NCI-H1048 (cell line): Measurements from ENCODE around the gene F10.

Experiments used
- DNase-seq: peaks from one replicate; lab custom pipeline; 2025; lab: John Stamatoyannopoulos, UW

The F10 gene

DNA sequence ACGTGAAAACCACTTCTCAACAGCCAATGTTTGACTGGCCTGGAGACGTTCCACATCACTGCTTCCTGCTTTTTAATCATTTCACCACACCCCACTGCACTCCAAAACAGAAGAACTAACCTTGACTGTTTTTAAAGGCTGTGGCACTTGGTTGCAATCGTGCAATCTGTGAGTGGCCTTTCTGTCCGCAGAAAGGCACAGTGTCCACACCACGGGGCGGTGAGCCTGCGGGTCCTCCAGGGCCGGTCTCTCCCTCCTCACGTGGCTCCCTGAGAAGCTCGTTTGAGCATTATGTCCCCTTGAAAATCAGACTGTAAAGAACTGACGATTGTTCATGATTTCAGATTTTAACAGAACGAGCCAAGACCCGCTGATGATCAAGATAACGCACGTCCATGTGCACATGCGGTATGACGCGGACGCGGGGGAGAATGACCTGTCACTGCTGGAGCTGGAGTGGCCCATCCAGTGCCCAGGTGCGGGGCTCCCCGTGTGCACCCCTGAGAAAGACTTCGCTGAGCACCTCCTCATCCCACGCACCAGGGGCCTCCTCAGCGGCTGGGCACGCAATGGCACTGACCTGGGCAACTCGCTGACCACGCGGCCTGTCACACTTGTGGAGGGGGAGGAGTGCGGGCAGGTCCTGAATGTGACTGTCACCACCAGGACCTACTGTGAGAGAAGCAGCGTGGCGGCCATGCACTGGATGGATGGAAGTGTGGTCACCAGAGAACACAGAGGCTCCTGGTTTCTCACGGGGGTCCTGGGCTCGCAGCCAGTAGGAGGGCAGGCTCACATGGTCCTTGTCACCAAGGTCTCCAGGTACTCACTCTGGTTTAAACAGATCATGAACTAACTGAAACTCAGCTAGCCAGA lies 48.9 kb downstream of the F10 start:
- no peak for DNase-seq

DNA sequence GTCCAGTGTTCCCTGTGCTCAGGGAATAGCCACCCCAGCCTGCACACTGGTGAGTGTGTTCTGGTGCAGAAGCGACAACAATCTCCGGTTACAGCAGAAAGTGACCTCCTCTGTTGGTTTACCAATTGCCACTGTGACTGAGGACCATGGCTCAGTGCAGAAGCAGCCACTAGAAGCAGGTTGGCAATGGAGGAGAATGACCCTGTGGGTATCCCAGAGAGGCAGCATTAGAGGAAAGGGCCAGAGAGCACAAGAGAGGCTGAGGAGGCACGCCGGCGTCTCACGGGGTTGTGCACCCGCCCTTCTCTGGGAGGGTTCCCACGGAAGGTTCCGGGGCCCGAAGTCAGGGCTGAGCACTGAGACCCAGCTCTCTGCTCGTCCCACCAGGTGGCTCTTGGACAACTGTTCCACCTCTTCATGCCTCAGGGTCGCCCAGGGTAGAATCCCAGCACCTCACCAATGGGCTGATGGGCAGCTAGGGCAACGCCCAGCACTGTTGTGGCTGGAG lies 49.9 kb downstream of the F10 start:
- no peak for DNase-seq

DNA sequence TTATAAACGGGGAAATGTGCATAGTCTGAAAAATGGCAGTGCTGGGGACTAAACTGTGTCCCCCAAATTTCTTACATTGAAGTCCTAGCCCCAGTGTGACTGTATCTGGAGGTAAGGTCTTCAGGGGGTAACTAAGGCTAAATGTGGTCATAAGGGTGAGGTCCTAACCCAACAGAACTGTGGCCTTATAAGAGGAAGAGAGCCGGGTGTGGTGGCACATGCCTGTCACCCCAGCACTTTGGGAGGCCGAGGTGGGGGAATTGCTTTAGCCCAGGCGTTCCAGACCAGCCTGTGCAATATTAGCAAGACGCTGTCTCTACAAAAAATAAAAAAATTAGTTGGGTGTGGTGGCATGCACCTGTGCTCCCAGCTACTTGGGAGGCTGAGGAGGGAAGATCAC lies 53.7 kb downstream of the F10 start:
- no peak for DNase-seq

- DNase-seq: no peak
Observed at GRCh38 chr13:113176822-113177221, 54.2 kb downstream of the F10 start.

DNA sequence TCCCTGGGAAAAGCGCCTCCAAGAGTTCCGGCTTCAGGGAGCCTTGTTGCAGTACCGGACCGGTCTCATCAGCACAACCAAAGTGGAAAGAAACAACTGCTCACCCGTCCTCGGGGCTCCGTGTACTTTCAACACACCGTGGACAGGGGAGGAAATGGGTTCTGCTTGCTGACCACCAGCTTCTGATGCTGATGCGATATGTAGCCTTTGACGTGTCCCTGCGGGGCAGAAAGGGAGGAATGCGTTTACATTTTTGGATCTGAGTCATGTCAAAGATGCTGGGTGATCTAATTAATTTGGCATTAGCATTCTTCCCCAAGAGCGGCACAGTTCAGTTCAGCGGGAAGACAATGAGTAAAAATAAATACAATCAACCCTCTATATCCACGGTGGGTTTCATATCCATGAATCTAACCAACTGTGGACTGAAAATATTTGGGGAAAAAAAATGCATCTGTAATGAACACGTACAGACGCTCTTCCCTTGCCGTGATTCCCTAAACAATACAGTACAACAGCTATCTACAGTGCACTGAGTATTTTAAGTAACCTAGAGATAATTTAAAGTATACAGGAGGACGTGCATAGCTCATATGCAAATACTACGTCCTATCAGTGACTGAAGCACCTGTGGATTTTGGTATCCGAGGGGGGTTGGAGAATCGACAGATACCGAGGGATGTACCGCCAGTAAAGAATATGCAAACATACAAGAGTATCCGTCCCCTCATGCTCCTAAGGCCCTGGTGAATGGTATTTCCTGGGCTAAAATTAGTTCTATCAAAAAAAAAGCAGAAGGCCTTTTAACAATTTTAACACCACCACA lies 55.7 kb downstream of the F10 start:
- DNase-seq: no peak

GRCh38 chr13:113178896-113179167 lies 56.2 kb downstream of the F10 start:
- no peak for DNase-seq

DNA sequence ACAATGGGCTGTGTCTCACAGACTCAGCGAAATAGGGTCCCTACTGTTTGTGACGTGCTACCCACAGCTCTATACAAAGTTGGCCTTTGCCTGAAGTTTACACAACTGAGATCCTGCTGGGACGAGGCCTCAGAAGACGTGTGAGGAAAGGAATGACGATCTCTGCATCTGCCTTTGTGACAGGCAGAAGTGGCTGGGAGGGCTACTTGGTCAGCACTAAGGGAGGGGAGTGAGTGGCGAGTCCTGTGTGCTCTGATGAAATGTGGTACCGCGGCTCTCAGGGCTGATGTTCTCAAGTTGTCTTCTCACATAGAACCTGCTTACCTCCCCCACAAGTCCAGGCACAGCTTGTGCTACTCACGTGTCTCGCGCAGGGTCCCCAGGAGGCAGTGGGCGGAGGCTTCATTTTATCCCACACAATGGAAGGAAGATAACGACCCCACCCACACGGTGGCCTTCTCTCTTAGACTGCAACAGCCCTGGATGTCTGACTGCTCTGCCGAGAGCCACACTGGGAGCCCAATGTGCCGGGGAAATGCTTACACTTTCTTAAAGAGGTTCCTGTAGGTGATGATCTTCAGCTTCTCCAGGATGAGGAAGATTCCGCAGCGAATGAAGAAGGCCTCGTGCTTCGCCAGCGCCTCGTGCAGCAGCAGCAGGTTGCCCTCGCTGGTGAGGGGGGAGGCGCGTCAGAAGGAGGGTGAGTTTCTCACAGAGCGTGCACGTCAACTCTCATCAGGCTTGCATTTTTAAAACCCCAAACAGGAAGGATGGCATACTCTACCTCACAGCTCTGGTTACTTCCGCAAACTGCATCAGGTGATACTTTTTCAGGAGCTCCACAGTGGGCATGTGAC lies 57.0 kb downstream of the F10 start:
- no peak for DNase-seq

DNA sequence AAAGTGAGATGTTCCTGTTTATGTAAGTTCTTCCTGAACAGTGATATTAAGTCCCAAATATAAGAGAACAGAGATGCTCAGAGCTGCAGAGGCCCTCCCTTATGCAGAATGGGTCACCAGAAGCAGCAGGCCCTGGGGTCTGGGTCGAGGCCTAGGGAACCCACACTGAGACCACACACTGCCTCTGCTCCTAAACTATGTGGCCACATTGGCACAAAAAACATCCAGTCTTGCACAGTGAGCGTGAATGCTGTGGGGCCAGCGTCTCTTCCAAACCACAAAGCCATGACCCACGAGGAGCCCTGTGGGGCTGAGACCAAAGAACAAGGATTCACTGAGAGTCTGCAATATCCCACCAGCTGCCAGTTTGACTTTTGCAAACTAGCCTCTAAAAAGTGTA lies 59.4 kb downstream of the F10 start:
- DNase-seq: no peak

GRCh38 chr13:113183450-113184129 lies 61.0 kb downstream of the F10 start:
- DNase-seq: no peak

DNA sequence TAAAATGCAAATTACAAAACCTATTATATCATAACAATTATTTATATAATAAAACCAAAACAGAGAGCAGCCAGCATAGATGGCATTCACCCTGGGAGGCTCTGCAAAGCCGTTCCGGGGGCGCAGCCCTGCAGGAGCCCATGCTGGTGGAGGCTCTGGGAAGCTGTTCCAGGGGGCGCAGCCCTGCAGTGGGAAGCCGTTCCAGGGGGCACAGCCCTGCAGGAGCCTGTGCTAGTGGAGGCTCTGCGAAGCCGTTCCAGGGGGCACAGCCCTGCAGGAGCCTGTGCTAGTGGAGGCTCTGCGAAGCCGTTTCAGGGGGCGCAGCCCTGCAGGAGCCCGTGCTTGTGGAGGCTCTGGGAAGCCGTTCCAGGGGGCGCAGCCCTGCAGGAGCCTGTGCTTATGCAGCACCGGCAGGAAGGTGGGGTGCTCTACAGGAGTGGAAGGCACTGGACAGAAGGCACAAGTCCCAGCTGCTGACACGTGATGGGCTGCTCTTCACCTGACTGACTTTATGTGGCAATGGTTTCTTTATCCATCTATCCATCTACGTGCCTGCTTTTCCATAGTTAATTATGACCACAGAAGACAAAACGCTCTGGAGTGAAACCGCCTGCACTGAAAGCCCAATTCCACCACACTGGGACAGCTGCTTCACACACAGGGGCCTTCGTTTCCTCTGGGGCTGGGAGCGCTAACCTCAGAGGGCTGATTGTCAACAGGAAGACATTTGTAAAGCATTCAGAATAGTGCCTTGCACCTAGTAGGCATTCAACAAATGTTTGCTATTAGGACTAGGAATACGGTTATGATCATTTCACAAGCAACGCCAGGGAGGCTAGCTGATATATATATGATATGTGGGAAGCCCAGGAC lies 62.2 kb downstream of the F10 start:
- no peak for DNase-seq

GRCh38 chr13:113186061-113186900 lies 63.7 kb downstream of the F10 start:
- DNase-seq: no peak

DNA sequence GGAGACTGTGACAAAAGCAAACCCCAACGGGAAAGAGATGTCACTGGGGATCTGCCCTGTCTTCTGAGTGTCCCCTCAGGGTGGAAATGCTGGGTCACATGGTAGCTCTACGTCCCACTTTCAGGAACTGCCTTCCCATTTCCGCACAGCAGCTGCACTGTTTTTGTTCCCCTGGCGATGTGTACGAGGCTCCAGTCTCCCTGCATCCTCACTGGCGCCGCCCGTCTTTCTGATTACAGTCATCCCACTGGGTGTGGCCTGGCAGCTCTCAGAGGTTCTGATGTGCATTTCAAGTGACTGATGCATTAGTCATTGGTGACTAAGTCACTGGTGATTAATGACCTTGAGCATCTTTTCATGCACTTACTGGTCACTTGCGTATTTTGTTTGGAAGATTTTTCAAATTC lies 64.7 kb downstream of the F10 start:
- no peak for DNase-seq

DNA sequence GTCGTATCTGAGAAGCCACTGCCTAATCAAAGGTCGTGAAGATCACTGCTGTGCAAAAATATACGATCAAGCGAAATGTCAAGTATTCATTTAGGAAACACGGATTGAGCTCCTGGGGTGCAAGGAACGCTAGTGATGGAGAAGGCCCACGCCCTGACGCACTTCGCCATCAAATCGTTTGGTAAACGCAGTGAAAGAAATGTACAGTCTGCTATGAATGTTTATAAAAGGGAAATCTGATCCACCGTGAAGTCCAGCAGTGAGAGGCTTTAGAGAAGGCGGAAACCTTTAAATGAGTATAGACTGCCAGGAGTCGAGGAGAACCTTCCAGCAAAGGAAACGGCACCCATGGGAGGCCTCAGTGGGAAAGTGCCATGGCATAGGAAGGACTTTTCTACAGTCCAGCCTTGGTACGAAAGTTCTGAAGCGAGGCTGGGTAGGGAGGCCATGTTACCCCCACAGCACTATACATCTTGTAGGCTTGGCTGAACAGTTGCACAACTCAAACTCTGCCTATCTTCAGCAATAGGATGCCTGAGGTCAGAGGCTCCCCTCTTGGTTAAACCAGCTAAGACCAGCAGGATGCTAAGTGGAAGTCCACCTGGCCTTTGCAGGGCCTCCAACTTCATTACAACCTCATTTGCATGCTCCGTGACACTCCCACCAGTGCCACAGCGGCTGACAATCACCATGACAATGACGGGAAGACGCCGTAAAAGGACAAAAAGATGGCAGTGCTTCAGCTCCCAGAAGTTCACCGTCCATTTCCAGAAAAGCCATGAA lies 65.5 kb downstream of the F10 start:
- no peak for DNase-seq

- no peak for DNase-seq
Observed at GRCh38 chr13:113190181-113190580, 67.6 kb downstream of the F10 start.

DNA sequence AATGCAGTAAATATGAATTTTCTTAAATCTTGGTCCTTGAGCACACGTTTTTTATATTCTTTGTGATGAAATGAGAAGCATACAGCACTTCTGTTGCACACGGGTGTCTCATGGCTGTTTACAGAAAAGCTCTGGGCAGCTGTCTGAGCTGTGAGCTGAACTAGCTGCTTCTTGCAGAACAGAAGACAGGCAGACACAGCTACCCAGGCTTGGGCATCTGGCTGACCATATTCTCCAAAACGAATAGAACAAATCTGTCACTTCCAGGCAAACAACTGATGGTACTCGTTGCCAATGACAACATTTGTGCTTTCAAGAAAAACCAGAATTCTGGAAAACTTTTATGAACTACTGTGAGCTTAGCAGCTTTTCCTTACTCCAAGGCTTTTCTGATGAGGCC lies 69.7 kb downstream of the F10 start:
- DNase-seq: no peak

- no peak for DNase-seq
Observed at GRCh38 chr13:113192902-113193301, 70.3 kb downstream of the F10 start.

GRCh38 chr13:113195360-113195759 lies 72.8 kb downstream of the F10 start:
- no peak for DNase-seq

- DNase-seq: no peak
Observed at GRCh38 chr13:113196970-113197737, 74.6 kb downstream of the F10 start.
